ENCODE results near the gene RUFY3. TPM values are rescaled to one million over a fixed set of nuclear protein-coding genes. Genes with fewer than 3 reads are reported as not detected.

Gene RUFY3
- total and polyA plus RNA-seq, 9 of the 15 experiments (the other 6 are each of a cell fraction or from before 2014, with no cell fraction given), result 4.2 to 31.1 (median 21.5) TPM

- TF ChIP-seq NFIX (CRISPR knock-in tag; IDR thresholded peaks at IDR 0.05; ENCODE audit: low read depth), result no peak
- TF ChIP-seq MAFK (IDR thresholded peaks at IDR 0.05; ENCODE audit: low read length), result 0 out of 2 replicates have a peak, but pooled peaks have one; percentile 16
- no peak for TF ChIP-seq SMARCA5 (IDR thresholded peaks at IDR 0.05)
- no peak for TF ChIP-seq ZFP1 (CRISPR knock-in tag; IDR thresholded peaks at IDR 0.05)
- TF ChIP-seq KDM5B (IDR thresholded peaks at IDR 0.05; ENCODE audit: insufficient replicate concordance, low read depth, low read length), result peak; percentile 87
- TF ChIP-seq ZNF41 (CRISPR knock-in tag; conservative IDR thresholded peaks at IDR 0.05), result no peak
- TF ChIP-seq BCL6 (CRISPR knock-in tag; IDR thresholded peaks at IDR 0.05), result no peak
- peak; percentile 91 for TF ChIP-seq ELF1 (tag; IDR thresholded peaks at IDR 0.05)
- TF ChIP-seq MTA1 (IDR thresholded peaks at IDR 0.05; ENCODE audit: borderline replicate concordance), result peak; percentile 66; the same call in 1 of the 2 replicates
- TF ChIP-seq ZEB2 (IDR thresholded peaks at IDR 0.05), result peak; percentile 99
- peak; percentile 88 to 96; a peak in 3 of 4 replicates for TF ChIP-seq ETV6 (IDR thresholded peaks at IDR 0.05; ENCODE audit: borderline replicate concordance in 1 of 2, low read depth in 2 of 2, low read length in 1 of 2)
- 0 out of 2 replicates have a peak, but pooled peaks have one; percentile 59 for TF ChIP-seq ETV6 (CRISPR knock-in tag; IDR thresholded peaks at IDR 0.05; ENCODE audit: borderline replicate concordance)
- no peak for TF ChIP-seq ZNF507 (tag; conservative IDR thresholded peaks at IDR 0.05)
- TF ChIP-seq ZKSCAN8 (CRISPR knock-in tag; IDR thresholded peaks at IDR 0.05), result no peak
- TF ChIP-seq ZNF408 (CRISPR knock-in tag; IDR thresholded peaks at IDR 0.05; ENCODE audit: low read depth), result no peak
- TF ChIP-seq PML (IDR thresholded peaks at IDR 0.05; ENCODE audit: low read length), result peak; percentile 69
- TF ChIP-seq FOXK2 (conservative IDR thresholded peaks at IDR 0.05 in 1 of 2, IDR thresholded peaks at IDR 0.05 in 1 of 2; ENCODE audit: low read depth in 2 of 2), result peak; percentile 85 to 88
- peak; percentile 96 for TF ChIP-seq DIDO1 (tag; IDR thresholded peaks at IDR 0.05; ENCODE audit: low read depth)
- peak in 1 of 2 experiments; percentile 23; a peak in 1 of 4 replicates for TF ChIP-seq ZMIZ1 (IDR thresholded peaks at IDR 0.05; ENCODE audit: low read depth in 2 of 2, low read length in 2 of 2)
- TF ChIP-seq ZNF224 (CRISPR knock-in tag; IDR thresholded peaks at IDR 0.05), result no peak
- TF ChIP-seq ILK (tag; IDR thresholded peaks at IDR 0.05; ENCODE audit: borderline replicate concordance, low read depth), result no peak
- TF ChIP-seq ZBTB8A (IDR thresholded peaks at IDR 0.05; ENCODE audit: partially characterized antibody), result no peak
- TF ChIP-seq STAG1 (CRISPR knock-in tag; IDR thresholded peaks at IDR 0.05; ENCODE audit: borderline replicate concordance), result no peak
- TF ChIP-seq CCAR2 (IDR thresholded peaks at IDR 0.05; ENCODE audit: low read depth, low read length), result no peak
- no peak for TF ChIP-seq HMGN3 (IDR thresholded peaks at IDR 0.05; ENCODE audit: borderline replicate concordance, extremely low read depth, insufficient read length, low read depth, low read length)
- TF ChIP-seq ILF3 (IDR thresholded peaks at IDR 0.05; ENCODE audit: borderline replicate concordance), result no peak
- peak; percentile 7 for TF ChIP-seq ZFP36 (IDR thresholded peaks at IDR 0.05; ENCODE audit: low read depth, low read length, partially characterized antibody)
These were observed 33.7 kb upstream of the RUFY3 start, which contains the start of gene UTP3 (continued) for GRCh38 chr4:70687821-70688794.

All from K562 (cell line).